ENCODE results near the gene MUCL1. TPM values are rescaled to one million over a fixed set of nuclear protein-coding genes. Genes with fewer than 3 reads are reported as not detected.
A peak's percentile ranks its signal among the peaks of the same experiment; 100 is the strongest.

The MUCL1 gene
- total and polyA plus RNA-seq, 2 donors (not counting 1 experiment from before 2014, with no cell fraction given), result not detected

- no peak overlapping the region for H3K4me2 ChIP-seq (ENCODE audit: extremely low read depth, insufficient read depth, low read length)
- no peaks in the 10 kb centered on the region for H4K20me1 ChIP-seq (ENCODE audit: control insufficient read depth, extremely low read depth, insufficient read depth, low read length)
- no peaks in the 10 kb centered on the region for H3K4me1 ChIP-seq (ENCODE audit: control insufficient read depth, extremely low read depth, insufficient read depth, low read length)
- no peak overlapping the region for H2AFZ ChIP-seq (ENCODE audit: low read length)
- no peaks in the 10 kb centered on the region for H3K9me3 ChIP-seq (ENCODE audit: control insufficient read depth, insufficient read depth, low read depth, low read length)
- no peaks in the 10 kb centered on the region for H3K79me2 ChIP-seq (ENCODE audit: control insufficient read depth, insufficient read depth, low read length)
- H3K9ac ChIP-seq (ENCODE audit: insufficient read depth, low read length), result no peak overlapping the region
- no peak overlapping the region for H3K4me3 ChIP-seq (replicated peaks in 1 of 4; ENCODE audit: control extremely low read depth in 1 of 4, insufficient read depth in 1 of 4, low read depth in 3 of 4, low read length in 4 of 4)
- no peaks in the 10 kb centered on the region for H3K36me3 ChIP-seq (ENCODE audit: control insufficient read depth, insufficient read depth, low read length)
- DNase-seq (ENCODE audit: low read depth in 2 of 2), result no peak
- H3K27ac ChIP-seq (ENCODE audit: insufficient read depth, low read length), result no peak overlapping the region
- H3K27me3 ChIP-seq (ENCODE audit: control insufficient read depth, insufficient read depth, low read length), result no peaks in the 10 kb centered on the region
- no peak for TF ChIP-seq EZH2 (IDR thresholded peaks at IDR 0.05; ENCODE audit: low read length, missing control alignments)
- TF ChIP-seq CTCF (conservative IDR thresholded peaks at IDR 0.05 in 1 of 2, IDR thresholded peaks at IDR 0.05 in 1 of 2; ENCODE audit: low read depth in 1 of 2, low read length in 2 of 2), result no peak
These were observed 16.3 kb downstream of the MUCL1 start for GRCh38 chr12:54870617-54871016.

GRCh38 chr12:54879150-54879549, 24.8 kb downstream of the MUCL1 start:
- H3K4me1 ChIP-seq (ENCODE audit: control insufficient read depth, extremely low read depth, insufficient read depth, low read length), result no peaks in the 10 kb centered on the region
- H2AFZ ChIP-seq (ENCODE audit: low read length), result no peak overlapping the region
- no peak for TF ChIP-seq CTCF (conservative IDR thresholded peaks at IDR 0.05 in 1 of 2, IDR thresholded peaks at IDR 0.05 in 1 of 2; ENCODE audit: low read depth in 1 of 2, low read length in 2 of 2)
- H3K27ac ChIP-seq (ENCODE audit: insufficient read depth, low read length), result peak overlapping the region; percentile 17
- no peaks in the 10 kb centered on the region for H3K9me3 ChIP-seq (ENCODE audit: control insufficient read depth, insufficient read depth, low read depth, low read length)
- peak in 1 of 2 donors; percentile 79 for DNase-seq (ENCODE audit: low read depth in 2 of 2)
- no peaks in the 10 kb centered on the region for H3K79me2 ChIP-seq (ENCODE audit: control insufficient read depth, insufficient read depth, low read length)
- H3K4me2 ChIP-seq (ENCODE audit: extremely low read depth, insufficient read depth, low read length), result no peak overlapping the region
- no peak overlapping the region for H3K9ac ChIP-seq (ENCODE audit: insufficient read depth, low read length)
- H3K4me3 ChIP-seq (replicated peaks in 1 of 4; ENCODE audit: control extremely low read depth in 1 of 4, insufficient read depth in 1 of 4, low read depth in 3 of 4, low read length in 4 of 4), result no peak overlapping the region
- no peaks in the 10 kb centered on the region for H3K36me3 ChIP-seq (ENCODE audit: control insufficient read depth, insufficient read depth, low read length)
- H4K20me1 ChIP-seq (ENCODE audit: control insufficient read depth, extremely low read depth, insufficient read depth, low read length), result no peaks in the 10 kb centered on the region
- H3K27me3 ChIP-seq (ENCODE audit: control insufficient read depth, insufficient read depth, low read length), result no peaks in the 10 kb centered on the region

- Histone ChIP-seq H3K4me1 (ENCODE audit: control insufficient read depth, extremely low read depth, insufficient read depth, low read length) (no peaks in the 10 kb centered on the region), H3K36me3 (ENCODE audit: control insufficient read depth, insufficient read depth, low read length) (no peaks in the 10 kb centered on the region), H3K79me2 (ENCODE audit: control insufficient read depth, insufficient read depth, low read length) (no peaks in the 10 kb centered on the region), H3K9me3 (ENCODE audit: control insufficient read depth, insufficient read depth, low read depth, low read length) (no peaks in the 10 kb centered on the region), H3K4me3 (replicated peaks in 1 of 4; ENCODE audit: control extremely low read depth in 1 of 4, insufficient read depth in 1 of 4, low read depth in 3 of 4, low read length in 4 of 4) (no peak overlapping the region), H4K20me1 (ENCODE audit: control insufficient read depth, extremely low read depth, insufficient read depth, low read length) (no peaks in the 10 kb centered on the region), H3K27me3 (ENCODE audit: control insufficient read depth, insufficient read depth, low read length) (no peaks in the 10 kb centered on the region), H3K4me2 (ENCODE audit: extremely low read depth, insufficient read depth, low read length) (no peak overlapping the region), H3K9ac (ENCODE audit: insufficient read depth, low read length) (no peak overlapping the region), H2AFZ (ENCODE audit: low read length) (no peak overlapping the region), H3K27ac (ENCODE audit: insufficient read depth, low read length) (peak overlapping the region; percentile 17)
- TF ChIP-seq EZH2 (IDR thresholded peaks at IDR 0.05; ENCODE audit: low read length, missing control alignments), result no peak
- TF ChIP-seq CTCF (conservative IDR thresholded peaks at IDR 0.05 in 1 of 2, IDR thresholded peaks at IDR 0.05 in 1 of 2; ENCODE audit: low read depth in 1 of 2, low read length in 2 of 2), result no peak
- peak in 1 of 2 donors; percentile 48 for DNase-seq (ENCODE audit: low read depth in 2 of 2)
These were observed 25.3 kb downstream of the MUCL1 start for GRCh38 chr12:54879579-54879978.
